Activated T-cell treated with anti-CD3 and anti-CD28 coated beads for 48 hours (primary cell): ENCODE data around the gene TTC34.
"Not testable (repeated sequence)": the region's sequence is repeated elsewhere in the genome, so short reads cannot be mapped to it uniquely, and the experiment has no call there.

ENCODE experiments used
- DNase-seq: peaks from one replicate; pipeline ENCODE4 v3.0.0-alpha.2; 2020; ENCODE audit warnings: low read depth

Gene TTC34

GRCh38 chr1:2775333-2775732 is 26.2 kb downstream of the TTC34 start:
- DNase-seq, result not testable (repeated sequence)

- not testable (repeated sequence) for DNase-seq
Observed at GRCh38 chr1:2768052-2768451, 33.4 kb downstream of the TTC34 start.

DNA sequence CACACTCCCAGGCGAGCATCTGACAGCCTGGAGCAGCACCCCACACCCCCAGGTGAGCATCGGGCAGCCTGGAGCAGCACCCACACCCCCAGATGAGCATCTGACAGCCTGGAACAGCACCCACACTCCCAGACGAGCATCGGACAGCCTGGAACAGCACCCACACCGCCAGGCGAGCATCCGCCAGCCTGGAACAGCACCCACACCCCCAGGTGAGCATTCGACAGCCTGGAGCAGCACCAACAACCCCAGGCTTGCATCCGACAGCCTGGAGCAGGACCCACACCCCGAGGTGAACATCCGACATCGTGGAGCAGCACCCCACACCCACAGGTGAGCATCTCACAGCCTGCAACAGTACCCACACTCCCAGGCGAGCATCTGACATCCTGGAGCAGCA is 42.1 kb downstream of the TTC34 start:
- DNase-seq, result not testable (repeated sequence)

DNA sequence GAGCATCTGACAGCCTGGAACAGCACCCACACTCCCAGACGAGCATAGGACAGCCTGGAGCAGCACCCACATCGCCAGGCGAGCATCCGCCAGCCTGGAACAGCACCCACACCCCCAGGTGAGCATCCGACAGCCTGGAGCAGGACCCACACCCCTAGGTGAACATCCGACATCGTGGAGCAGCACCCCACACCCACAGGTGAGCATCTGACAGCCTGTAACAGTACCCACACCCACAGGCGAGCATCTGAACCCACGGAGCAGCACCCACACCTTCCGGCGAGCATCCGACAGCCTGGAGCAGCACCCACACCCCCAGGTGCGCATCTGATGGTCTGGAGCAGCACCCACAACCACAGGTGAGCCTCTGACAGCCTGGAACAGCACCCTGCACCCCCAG is 44.0 kb downstream of the TTC34 start:
- not testable (repeated sequence) for DNase-seq

DNA sequence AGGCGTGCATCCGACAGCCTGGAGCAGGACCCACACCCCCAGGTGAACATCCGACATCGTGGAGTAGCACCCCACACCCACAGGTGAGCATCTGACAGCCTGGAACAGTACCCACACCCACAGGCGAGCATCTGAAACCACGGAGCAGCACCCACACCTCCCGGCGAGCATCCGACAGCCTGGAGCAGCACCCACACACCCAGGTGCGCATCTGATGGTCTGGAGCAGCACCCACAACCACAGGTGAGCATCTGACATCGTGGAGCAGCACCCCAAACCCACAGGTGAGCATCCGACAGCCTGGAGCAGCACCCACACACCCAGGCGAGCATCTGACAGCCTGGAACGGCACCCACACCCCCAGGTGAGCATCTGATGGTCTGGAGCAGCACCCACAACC is 46.1 kb downstream of the TTC34 start:
- DNase-seq, result not testable (repeated sequence)

DNA sequence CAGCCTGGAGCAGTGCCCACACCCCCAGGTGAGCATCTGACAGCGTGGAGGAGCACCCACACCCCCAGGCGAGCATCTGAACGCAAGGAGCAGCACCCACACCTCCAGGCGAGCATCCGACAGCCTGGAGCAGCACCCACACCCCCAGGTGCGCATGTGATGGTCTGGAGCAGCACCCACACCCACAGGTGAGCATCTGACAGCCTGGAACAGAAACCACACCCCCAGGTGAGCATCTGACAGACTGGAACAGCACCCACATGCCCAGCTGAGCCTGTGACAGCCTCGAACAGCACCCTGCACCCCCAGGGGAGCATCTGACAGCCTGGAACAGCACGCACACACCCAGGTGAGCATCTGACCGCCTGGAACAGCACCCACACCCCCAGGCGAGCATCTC is 46.9 kb downstream of the TTC34 start:
- DNase-seq, result not testable (repeated sequence)

DNA sequence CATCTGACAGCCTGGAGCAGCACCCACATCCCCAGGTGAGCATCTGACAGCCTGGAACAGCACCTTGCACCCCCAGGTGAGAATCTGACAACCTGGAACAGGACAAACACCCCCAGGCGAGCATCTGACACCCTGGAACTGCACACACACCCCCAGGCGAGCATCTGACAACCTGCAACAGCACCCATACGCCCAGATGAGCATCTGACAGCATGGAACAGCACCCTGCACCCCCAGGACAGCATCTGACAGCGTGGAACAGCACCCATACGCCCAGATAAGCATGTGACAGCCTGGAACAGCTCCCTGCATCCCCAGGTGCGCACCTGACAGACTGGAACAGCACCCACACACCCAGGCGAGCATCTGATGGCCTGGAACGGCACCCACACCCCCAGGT is 49.0 kb downstream of the TTC34 start:
- not testable (repeated sequence) for DNase-seq

- not testable (repeated sequence) for DNase-seq
Observed at GRCh38 chr1:2751866-2752265, 49.6 kb downstream of the TTC34 start.

- not testable (repeated sequence) for DNase-seq
Observed at GRCh38 chr1:2750766-2751730, 50.4 kb downstream of the TTC34 start.

DNA sequence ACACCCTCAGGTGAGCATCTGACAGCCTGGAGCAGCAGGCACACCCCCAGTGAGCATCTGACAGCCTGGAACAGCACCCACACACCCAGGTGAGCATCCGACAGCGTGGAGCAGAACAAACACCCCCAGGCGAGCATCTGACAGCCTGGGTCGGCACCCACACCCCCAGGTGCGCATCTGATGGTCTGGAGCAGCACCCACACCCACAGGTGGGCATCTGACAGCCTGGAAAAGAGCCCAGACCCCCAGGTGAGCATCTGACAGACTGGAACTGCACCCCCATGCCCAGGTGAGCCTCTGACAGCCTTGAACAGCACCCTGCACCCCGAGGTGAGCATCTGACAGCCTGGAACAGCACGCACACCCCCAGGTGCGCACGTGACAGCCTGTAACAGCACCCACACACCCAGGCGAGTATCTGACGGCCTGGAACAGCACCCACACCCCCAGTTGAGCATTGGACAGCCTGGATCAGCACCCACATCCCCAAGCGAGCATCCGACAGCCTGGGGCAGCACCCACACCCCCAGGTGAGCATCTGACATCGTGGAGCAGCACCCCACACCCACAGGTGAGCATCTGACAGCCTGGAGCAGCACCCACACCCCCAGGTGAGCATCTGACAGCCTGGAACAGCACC is 51.3 kb downstream of the TTC34 start:
- DNase-seq, result not testable (repeated sequence)

- DNase-seq, result not testable (repeated sequence)
Observed at GRCh38 chr1:2748626-2749025, 52.9 kb downstream of the TTC34 start.

DNA sequence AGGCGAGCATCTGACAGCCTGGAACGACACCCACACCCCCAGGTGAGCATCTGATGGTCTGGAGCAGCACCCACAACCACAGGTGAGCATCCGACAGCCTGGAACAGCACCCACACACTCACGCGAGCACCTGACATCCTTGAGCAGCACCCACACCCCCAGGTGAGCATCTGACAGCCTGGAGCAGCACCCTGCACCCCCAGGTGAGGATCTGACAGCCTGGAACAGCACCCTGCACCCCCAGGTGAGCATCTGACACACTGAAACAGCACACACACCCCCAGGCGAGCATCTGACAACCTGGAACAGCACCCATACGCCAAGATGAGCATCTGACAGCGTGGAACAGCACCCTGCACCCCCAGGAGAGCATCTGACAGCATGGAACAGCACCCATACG is 106.7 kb downstream of the TTC34 start:
- DNase-seq, result not testable (repeated sequence)

DNA sequence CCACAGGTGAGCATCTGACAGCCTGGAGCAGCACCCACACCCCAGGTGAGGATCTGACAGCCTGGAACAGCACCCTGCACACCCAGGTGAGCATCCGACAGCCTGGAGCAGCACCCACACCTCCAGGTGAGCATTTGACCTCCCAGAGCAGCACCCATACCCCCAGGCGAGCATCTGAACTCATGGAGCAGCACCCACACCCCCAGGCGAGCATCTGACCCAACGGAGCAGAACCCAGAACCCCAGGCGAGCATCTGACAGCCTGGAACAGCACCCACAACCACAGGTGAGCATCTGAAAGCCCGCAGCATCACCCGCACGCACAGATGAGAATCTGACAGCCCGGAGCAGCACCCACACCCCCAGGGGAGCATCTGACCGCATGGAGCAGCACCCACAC is 111.3 kb downstream of the TTC34 start:
- not testable (repeated sequence) for DNase-seq

DNA sequence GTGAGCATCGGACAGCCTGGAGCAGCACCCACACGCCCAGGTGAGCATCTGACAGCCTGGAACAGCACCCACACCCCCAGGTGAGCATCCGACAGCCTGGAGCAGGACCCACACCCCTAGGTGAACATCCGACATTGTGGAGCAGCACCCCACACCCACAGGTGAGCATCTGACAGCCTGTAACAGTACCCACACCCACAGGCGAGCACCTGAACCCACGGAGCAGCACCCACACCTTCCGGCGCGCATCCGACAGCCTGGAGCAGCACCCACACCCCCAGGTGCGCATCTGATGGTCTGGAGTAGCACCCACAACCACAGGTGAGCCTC is 113.2 kb downstream of the TTC34 start:
- not testable (repeated sequence) for DNase-seq

- DNase-seq, result not testable (repeated sequence)
Observed at GRCh38 chr1:2687638-2688335, 113.7 kb downstream of the TTC34 start.

DNA sequence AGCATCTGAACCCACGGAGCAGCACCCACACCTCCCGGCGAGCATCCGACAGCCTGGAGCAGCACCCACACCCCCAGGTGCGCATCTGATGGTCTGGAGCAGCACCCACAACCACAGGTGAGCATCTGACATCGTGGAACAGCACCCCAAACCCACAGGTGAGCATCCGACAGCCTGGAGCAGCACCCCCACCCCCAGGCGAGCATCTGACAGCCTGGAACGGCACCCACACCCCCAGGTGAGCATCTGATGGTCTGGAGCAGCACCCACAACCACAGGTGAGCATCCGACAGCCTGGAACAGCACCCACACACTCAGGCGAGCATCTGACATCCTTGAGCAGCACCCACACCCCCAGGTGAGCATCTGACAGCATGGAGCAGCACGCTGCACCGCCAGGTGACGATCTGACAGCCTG is 114.3 kb downstream of the TTC34 start:
- DNase-seq, result not testable (repeated sequence)

DNA sequence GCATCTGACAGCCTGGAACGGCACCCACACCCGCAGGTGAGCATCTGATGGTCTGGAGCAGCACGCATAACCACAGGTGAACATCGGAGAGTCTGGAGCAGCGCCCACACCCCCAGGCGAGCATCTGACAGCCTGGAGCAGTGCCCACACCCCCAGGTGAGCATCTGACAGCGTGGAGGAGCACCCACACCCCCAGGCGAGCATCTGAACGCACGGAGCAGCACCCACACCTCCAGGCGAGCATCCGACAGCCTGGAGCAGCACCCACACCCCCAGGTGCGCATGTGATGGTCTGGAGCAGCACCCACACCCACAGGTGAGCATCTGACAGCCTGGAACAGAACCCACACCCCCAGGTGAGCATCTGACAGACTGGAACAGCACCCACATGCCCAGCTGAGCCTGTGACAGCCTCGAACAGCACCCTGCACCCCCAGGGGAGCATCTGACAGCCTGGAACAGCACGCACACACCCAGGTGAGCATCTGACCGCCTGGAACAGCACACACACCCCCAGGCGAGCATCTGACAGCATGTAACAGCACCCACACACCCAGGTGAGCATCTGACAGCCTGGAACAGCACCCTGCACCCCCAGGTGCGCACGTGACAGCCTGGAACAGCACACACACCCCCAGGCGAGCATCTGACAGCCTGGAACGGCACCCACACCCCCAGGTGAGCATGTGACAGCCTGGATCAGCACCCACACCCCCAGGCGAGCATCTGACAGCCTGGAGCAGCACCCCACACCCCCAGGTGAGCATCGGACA is 115.2 kb downstream of the TTC34 start:
- DNase-seq, result not testable (repeated sequence)

GRCh38 chr1:2685671-2686070 is 115.8 kb downstream of the TTC34 start:
- not testable (repeated sequence) for DNase-seq

GRCh38 chr1:2684878-2685277 is 116.6 kb downstream of the TTC34 start:
- DNase-seq, result not testable (repeated sequence)

DNA sequence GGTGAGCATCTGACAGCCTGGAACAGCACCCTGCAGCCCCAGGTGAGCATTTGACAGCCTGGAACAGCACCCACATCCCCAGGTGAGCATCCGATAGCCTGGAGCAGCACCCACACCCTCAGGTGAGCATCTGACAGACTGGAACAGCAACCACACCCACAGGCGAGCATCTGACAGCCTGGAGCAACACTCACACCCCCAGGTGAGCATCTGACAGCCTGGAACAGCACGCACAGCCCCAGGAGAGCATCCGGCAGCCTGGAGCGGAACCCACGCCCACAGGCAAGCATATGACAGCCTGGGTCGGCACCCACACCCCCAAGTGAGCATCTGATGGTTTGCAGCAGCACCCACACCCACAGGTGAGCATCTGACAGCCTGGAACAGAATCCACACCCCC is 117.5 kb downstream of the TTC34 start:
- not testable (repeated sequence) for DNase-seq

GRCh38 chr1:2683321-2683741 is 118.2 kb downstream of the TTC34 start:
- DNase-seq, result not testable (repeated sequence)

- DNase-seq, result not testable (repeated sequence)
Observed at GRCh38 chr1:2682879-2683278, 118.6 kb downstream of the TTC34 start.
